ENCODE data around the gene TKTL1.

TKTL1 gene

GRCh38 chrX:154359362-154360154, 64.0 kb downstream of the TKTL1 start:
- TF ChIP-seq CTCF (IDR thresholded peaks at IDR 0.05; ENCODE audit: low read length, missing control alignments): no peak
- no peak for DNase-seq (ENCODE audit: low read depth)
- H3K4me3 ChIP-seq (replicated peaks; ENCODE audit: low read depth, low read length): no peak overlapping the region

GRCh38 chrX:154360155-154360713, 64.6 kb downstream of the TKTL1 start:
- no peak for TF ChIP-seq CTCF (IDR thresholded peaks at IDR 0.05; ENCODE audit: low read length, missing control alignments)
- no peak for DNase-seq (ENCODE audit: low read depth)

GRCh38 chrX:154362085-154362742, 66.6 kb downstream of the TKTL1 start:
- TF ChIP-seq CTCF (IDR thresholded peaks at IDR 0.05; ENCODE audit: low read length, missing control alignments): no peak
- H3K4me3 ChIP-seq (replicated peaks; ENCODE audit: low read depth, low read length): no peak overlapping the region

More at GRCh38 chrX:154360155-154360713, 64.6 kb downstream of the TKTL1 start:
- H3K4me3 ChIP-seq (replicated peaks; ENCODE audit: low read depth, low read length): no peak overlapping the region

GRCh38 chrX:154363706-154364439, 68.3 kb downstream of the TKTL1 start:
- H3K4me3 ChIP-seq (replicated peaks; ENCODE audit: low read depth, low read length): no peak overlapping the region
- no peak for TF ChIP-seq CTCF (IDR thresholded peaks at IDR 0.05; ENCODE audit: low read length, missing control alignments)
- no peak for DNase-seq (ENCODE audit: low read depth)

More at GRCh38 chrX:154362085-154362742, 66.6 kb downstream of the TKTL1 start:
- DNase-seq (ENCODE audit: low read depth): no peak

GRCh38 chrX:154365052-154365600, 69.5 kb downstream of the TKTL1 start:
- no peak for TF ChIP-seq CTCF (IDR thresholded peaks at IDR 0.05; ENCODE audit: low read length, missing control alignments)
- H3K4me3 ChIP-seq (replicated peaks; ENCODE audit: low read depth, low read length): no peak overlapping the region
- no peak for DNase-seq (ENCODE audit: low read depth)

- no peak overlapping the region for H3K4me3 ChIP-seq (replicated peaks; ENCODE audit: low read depth, low read length)
- no peak for DNase-seq (ENCODE audit: low read depth)
- no peak for TF ChIP-seq CTCF (IDR thresholded peaks at IDR 0.05; ENCODE audit: low read length, missing control alignments)
Observed at GRCh38 chrX:154365997-154366665, 70.5 kb downstream of the TKTL1 start.

Data from fibroblast of pulmonary artery (primary cell).